ENCODE data around the gene ISY1.

The ISY1 gene

GRCh38 chr3:129183569-129184395 is 22.9 kb upstream of the ISY1 start, which contains the start of gene CNBP:
CNBP (minus strand) TSS chr3:129183896; CDS start chr3:129171757, 12,139 bp downstream.
- no peak for TF ChIP-seq CTCF (conservative IDR thresholded peaks at IDR 0.05; ENCODE audit: control insufficient read depth, insufficient read depth, low read depth, low read length)
- H3K4me3 ChIP-seq (ENCODE audit: control insufficient read depth, low read depth, low read length), result peak within 1 kb of the TSS; percentile 96
- DNase-seq (ENCODE audit: low read depth), result peak; percentile 89

GRCh38 chr3:129182390-129183185 is 21.7 kb upstream of the ISY1 start:
- peak overlapping the region; percentile 96 for H3K4me3 ChIP-seq (ENCODE audit: control insufficient read depth, low read depth, low read length)
- DNase-seq (ENCODE audit: low read depth), result peak; percentile 70
- no peak for TF ChIP-seq CTCF (conservative IDR thresholded peaks at IDR 0.05; ENCODE audit: control insufficient read depth, insufficient read depth, low read depth, low read length)

GRCh38 chr3:129181819-129182218 is 21.0 kb upstream of the ISY1 start:
- TF ChIP-seq CTCF (conservative IDR thresholded peaks at IDR 0.05; ENCODE audit: control insufficient read depth, insufficient read depth, low read depth, low read length), result no peak
- peak overlapping the region; percentile 96 for H3K4me3 ChIP-seq (ENCODE audit: control insufficient read depth, low read depth, low read length)
- no peak for DNase-seq (ENCODE audit: low read depth)

- no peak for TF ChIP-seq CTCF (conservative IDR thresholded peaks at IDR 0.05; ENCODE audit: control insufficient read depth, insufficient read depth, low read depth, low read length)
- no peak for DNase-seq (ENCODE audit: low read depth)
- peak overlapping the region; percentile 96 for H3K4me3 ChIP-seq (ENCODE audit: control insufficient read depth, low read depth, low read length)
These were observed 19.6 kb upstream of the ISY1 start for GRCh38 chr3:129180461-129180860.

GRCh38 chr3:129176051-129176450 is 15.2 kb upstream of the ISY1 start:
- no peak for TF ChIP-seq CTCF (conservative IDR thresholded peaks at IDR 0.05; ENCODE audit: control insufficient read depth, insufficient read depth, low read depth, low read length)
- DNase-seq (ENCODE audit: low read depth), result no peak
- H3K4me3 ChIP-seq (ENCODE audit: control insufficient read depth, low read depth, low read length), result no peak overlapping the region

GRCh38 chr3:129173725-129174124 is 12.9 kb upstream of the ISY1 start:
- no peak overlapping the region for H3K4me3 ChIP-seq (ENCODE audit: control insufficient read depth, low read depth, low read length)
- DNase-seq (ENCODE audit: low read depth), result no peak
- TF ChIP-seq CTCF (conservative IDR thresholded peaks at IDR 0.05; ENCODE audit: control insufficient read depth, insufficient read depth, low read depth, low read length), result no peak
